G401 (cell line): ENCODE measurements around the gene ZDHHC12. TPM values are rescaled to one million over a fixed set of nuclear protein-coding genes. Genes with fewer than 3 reads are reported as not detected.
"Not testable (repeated sequence)": the region's sequence is repeated elsewhere in the genome, so short reads cannot be mapped to it uniquely, and the experiment has no call there.

Experiments used
- DNase-seq: peaks from one replicate; pipeline ENCODE4 v3.0.0-alpha.2; 2015; ENCODE audit warnings: low spot score
- in situ Hi-C: cut with HindIII; loops from 2 replicates; pipeline ENCODE4 v1.10.0; 2016; ENCODE audit warnings: low sequenced_read_pairs, mixed read lengths
- total RNA-seq: library from RNA; depleted of rRNA; stranded (reverse); fragments of >200 nt; shearing (Covaris generic); gene quantifications from 2 replicates; pipeline ENCODE4 v1.2.3, GENCODE V29; 2014; rRNA removed

The ZDHHC12 gene
- total RNA-seq, 1 experiment from 2014 or later: 36.4 TPM

GRCh38 chr9:128694344-128694743 lies 29.6 kb downstream of the ZDHHC12 start:
- no peak for DNase-seq
- in situ Hi-C loops: no loop called here

- DNase-seq, in situ Hi-C loops: not testable (repeated sequence)
Observed at GRCh38 chr9:128693738-128694137, 30.2 kb downstream of the ZDHHC12 start.

DNA sequence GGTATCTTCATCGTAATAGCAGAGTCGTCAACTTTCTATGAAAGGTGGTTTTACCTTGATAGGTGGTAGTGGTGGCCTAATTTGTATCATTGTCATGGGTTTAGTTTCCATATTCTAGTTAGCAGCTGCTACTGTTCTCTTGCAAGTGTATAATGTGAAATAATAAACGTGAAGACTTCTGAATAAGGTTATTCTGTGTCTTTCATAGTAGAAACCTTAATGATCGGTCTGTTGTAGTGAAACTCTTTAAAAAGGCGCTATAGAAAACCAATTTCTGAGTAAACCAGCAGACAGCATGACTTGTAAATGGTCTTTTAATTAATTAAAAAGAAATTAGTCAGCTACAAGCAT lies 33.3 kb downstream of the ZDHHC12 start:
- in situ Hi-C loops: no loop called here
- no peak for DNase-seq

- DNase-seq: peak; percentile 52
- in situ Hi-C loops: no loop called here
Observed at GRCh38 chr9:128689820-128690683, 33.9 kb downstream of the ZDHHC12 start.

DNA sequence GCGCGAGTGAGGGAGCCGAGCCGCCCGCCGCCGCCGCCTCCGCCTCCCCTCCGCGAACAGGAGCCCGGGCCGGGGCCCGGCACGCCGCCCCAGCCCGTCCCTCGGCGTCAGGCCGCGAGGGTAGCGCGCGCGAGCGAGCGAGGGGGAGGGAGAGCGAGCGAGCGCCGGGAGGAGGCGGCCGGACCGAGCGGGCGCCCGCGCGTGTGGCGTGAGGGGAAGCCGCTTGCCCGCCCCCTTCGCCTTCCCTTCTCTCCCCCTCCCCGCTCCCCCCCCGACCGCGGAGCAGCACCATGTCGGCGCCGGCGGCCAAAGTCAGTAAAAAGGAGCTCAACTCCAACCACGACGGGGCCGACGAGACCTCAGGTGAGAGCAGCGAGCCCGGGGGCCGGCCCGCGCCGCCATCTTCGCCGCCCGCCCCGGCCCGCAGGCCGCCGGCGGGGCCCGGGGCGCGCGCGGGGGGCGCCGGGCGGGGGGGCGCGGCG lies 34.6 kb downstream of the ZDHHC12 start:
- in situ Hi-C loops: no loop called here
- DNase-seq: no peak

DNA sequence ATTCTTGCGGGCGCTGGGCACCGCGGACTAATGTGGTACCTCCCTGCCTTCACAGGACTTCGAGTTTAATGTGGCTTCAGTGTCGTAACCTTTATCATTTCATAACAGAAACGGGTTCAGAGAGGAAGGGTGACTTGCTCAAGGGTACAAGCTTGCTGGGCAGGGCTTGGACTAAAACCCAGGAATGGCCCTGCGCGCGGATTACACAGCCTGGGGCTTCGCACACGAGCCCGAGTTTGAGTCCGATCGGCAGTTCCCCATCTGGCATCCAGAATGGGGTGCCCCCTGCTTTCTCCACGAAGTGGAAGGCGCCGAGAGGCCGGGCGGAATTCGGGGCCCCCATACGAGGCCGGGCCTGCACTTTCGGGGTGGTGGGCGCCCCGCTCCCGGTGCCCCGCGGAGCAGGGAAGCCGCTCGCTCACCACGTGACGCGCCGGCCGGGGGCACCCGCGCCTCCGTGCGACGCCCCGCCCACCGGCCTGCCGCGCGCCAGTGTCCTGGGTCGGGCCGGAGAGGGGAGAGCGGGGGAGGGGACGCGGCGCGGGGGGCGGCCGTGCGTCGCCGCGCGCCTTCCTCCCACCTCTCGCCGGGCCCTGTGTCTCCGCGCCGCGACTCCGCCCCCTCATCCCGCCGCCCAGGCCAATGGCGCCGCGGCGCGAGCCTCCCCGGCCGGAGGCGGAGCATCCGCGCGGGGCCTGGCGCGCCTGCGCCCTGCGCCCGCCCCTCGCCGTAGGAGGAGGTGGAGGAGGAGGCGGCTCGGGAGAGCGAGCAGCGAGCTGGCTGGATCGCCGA lies 35.2 kb downstream of the ZDHHC12 start, which contains the start of gene SET:
SET (plus strand) TSS at position 722 of the 792 bp plus-strand sequence. CDS start 361 bp downstream, outside the sequence.
- in situ Hi-C loops: no loop called here
- peak; percentile 90 for DNase-seq

DNA sequence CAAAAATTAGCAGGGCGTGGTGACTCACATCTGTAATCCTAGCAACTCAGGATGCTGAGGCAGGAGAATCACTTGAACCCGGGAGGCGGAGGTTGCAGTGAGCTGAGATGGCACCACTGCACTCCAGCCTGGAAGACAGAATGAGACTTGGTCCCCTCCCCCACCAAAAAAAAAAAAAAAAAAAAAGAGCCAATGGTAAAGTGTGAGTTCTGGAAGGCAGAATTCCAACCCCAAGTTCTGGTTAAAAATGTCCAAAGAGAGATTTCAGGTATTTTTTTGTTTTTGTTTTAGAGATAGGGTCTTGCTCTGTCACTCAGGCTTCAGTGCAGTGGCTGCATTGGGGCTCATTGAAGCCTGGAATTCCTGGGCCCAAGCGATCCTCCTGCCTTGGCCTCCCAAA lies 36.5 kb downstream of the ZDHHC12 start:
- in situ Hi-C loops: no loop called here
- DNase-seq: no peak

DNA sequence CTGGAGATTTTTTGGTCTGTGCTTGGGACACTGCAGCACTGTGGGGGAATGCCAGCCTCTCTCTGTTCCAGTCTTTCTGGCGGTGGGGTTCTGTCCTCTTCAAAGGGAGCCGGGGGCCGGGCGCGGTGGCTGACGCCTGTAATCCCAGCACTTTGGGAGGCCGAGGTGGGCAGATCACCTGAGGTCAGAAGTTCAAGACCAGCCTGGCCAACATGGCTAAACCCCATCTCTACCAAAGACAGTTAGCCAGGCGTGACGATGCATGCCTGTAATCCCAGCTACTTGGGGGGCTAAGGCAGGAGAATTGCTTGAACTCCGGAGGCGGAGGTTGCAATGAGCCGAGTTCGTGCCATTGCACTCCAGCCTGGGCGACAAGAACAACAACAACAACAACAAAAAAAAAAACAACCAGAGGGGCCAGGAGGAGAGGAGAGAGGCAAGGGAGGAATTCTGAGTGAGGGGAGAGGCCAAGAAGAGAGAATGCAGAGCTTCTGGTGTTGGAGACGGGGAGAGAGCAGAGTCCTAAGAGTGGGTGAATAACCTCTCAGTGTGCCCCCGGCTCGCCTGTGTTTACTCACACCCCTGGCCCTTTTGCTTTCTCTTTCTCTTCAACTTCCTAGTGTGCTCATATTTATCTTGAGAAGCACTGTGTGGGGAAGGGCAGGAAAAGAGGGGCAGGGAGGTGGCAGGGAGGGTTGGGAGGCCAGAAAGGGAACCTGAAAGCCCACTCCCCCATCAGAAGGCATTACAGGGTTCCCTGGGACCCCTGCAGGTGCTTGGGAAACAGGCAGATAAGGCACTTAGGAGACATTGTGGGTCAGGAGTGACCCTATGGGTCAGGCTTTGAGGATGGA lies 38.1 kb downstream of the ZDHHC12 start:
- in situ Hi-C loops: no loop called here
- no peak for DNase-seq

- DNase-seq: peak; percentile 48
- in situ Hi-C loops: no loop called here
Observed at GRCh38 chr9:128684325-128685199, 39.4 kb downstream of the ZDHHC12 start.

DNA sequence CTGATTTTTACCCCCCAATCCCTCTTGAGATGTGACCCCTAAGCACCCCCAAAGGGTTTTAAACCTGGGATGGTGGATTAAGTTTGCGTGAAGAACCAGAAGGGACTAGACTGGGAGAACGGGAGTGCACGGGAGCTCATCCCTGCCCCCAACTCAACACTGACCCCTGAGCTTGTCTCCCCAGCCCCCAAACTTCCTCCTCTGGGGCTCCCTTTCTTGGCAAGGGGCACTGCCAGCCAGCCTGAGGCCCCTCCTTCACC lies 39.9 kb downstream of the ZDHHC12 start:
- DNase-seq: no peak

DNA sequence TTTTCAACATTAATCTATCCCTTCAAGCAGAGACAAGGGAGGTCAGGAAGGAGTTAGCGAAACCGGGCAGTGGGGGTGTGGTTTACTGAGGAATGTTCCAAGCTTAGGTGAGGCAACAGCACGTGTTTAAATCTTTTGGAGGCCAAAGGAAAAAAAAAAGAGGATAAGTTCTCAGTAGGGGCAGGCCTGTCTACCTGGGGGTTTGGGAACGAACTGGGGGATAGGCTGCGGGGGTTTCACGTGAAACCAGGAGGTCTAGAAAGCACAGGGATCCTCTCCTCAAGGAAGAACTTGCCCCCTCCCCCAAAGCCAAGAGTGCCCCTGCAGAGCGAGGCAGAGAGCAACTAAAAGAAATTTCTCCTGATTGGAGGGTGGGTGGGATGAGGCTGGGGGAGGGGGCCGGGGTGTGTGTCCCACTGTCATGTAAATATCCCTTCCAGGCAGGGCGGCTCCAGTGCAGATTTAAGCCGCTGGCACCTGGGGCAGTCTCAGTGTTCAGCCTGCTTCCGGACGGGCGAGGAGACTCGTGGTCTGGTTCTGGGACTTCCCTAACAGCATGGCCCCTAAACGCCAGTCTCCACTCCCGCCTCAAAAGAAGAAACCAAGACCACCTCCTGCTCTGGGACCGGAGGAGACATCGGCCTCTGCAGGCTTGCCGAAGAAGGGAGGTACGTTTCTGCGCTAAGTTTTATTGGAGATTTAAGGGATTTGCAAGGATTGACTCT lies 40.4 kb downstream of the ZDHHC12 start:
- in situ Hi-C loops: no loop called here
- DNase-seq: peak; percentile 40

More for the DNA sequence above, 39.9 kb downstream of the ZDHHC12 start:
- in situ Hi-C loops: no loop called here

- in situ Hi-C loops: no loop called here
- DNase-seq: no peak
Observed at GRCh38 chr9:128677794-128678193, 46.1 kb downstream of the ZDHHC12 start.

- in situ Hi-C loops: no loop called here
Observed at GRCh38 chr9:128675382-128675781, 48.5 kb downstream of the ZDHHC12 start.

More at GRCh38 chr9:128675382-128675781, 48.5 kb downstream of the ZDHHC12 start:
- no peak for DNase-seq

Other genes with a start within 250 kb of the ZDHHC12 start
- 37.0 and 38.3 TPM in 2 replicates for gene GLE1, start 219.4 kb downstream of the ZDHHC12 start, total RNA-seq
- 99.1 and 103 TPM in 2 replicates for gene SPTAN1, start 171.5 kb downstream of the ZDHHC12 start, total RNA-seq
- gene DYNC2I2, start 67.3 kb downstream of the ZDHHC12 start, total RNA-seq: 164 and 173 TPM in 2 replicates
- 794 and 1,249 TPM in 2 replicates for gene SET, start 34.9 kb downstream of the ZDHHC12 start, total RNA-seq
- gene PKN3, start 21.6 kb downstream of the ZDHHC12 start, total RNA-seq: 34.8 and 36.7 TPM in 2 replicates
- 15.1 and 23.0 TPM in 2 replicates for gene ZER1, start 47.8 kb upstream of the ZDHHC12 start, total RNA-seq
- 2.5 and 4.8 TPM in 2 replicates for gene TBC1D13, start 63.1 kb upstream of the ZDHHC12 start, total RNA-seq
- gene ENDOG, start 94.4 kb upstream of the ZDHHC12 start, total RNA-seq: 31.6 and 67.6 TPM in 2 replicates
- 31.3 and 40.1 TPM in 2 replicates for gene SPOUT1, start 105.7 kb upstream of the ZDHHC12 start, total RNA-seq
- 10.5 and 14.8 TPM in 2 replicates for gene KYAT1, start 157.8 kb upstream of the ZDHHC12 start, total RNA-seq
- 19.6 and 38.7 TPM in 2 replicates for gene LRRC8A, start 158.0 kb upstream of the ZDHHC12 start, total RNA-seq
- gene PHYHD1, start 196.9 kb upstream of the ZDHHC12 start, total RNA-seq: 13.8 and 17.6 TPM in 2 replicates
- gene DOLK, start 223.5 kb upstream of the ZDHHC12 start, total RNA-seq: 33.7 and 38.6 TPM in 2 replicates
- gene NUP188, start 223.6 kb upstream of the ZDHHC12 start, total RNA-seq: 33.2 and 68.6 TPM in 2 replicates